ENCODE measurements around the gene OPRM1.

OPRM1 gene

GRCh38 chr6:154276810-154277628 is 238.0 kb downstream of the OPRM1 start:
- no peak for DNase-seq (ENCODE audit: low read depth in 2 of 3, low spot score in 1 of 3)

- DNase-seq (ENCODE audit: low read depth in 2 of 3, low spot score in 1 of 3) = peak in 1 of 3 donors; percentile 14
Observed at GRCh38 chr6:154277629-154278017, 238.6 kb downstream of the OPRM1 start.

- DNase-seq (ENCODE audit: low read depth in 2 of 3, low spot score in 1 of 3) = no peak
Observed at GRCh38 chr6:154280521-154280920, 241.5 kb downstream of the OPRM1 start.

- no peak for DNase-seq (ENCODE audit: low read depth in 2 of 3, low spot score in 1 of 3)
Observed at GRCh38 chr6:154284313-154284853, 245.3 kb downstream of the OPRM1 start.

GRCh38 chr6:154285826-154286225 is 246.8 kb downstream of the OPRM1 start:
- DNase-seq (ENCODE audit: low read depth in 2 of 3, low spot score in 1 of 3) = no peak

- DNase-seq (ENCODE audit: low read depth in 2 of 3, low spot score in 1 of 3) = no peak
Observed at GRCh38 chr6:154289818-154290508, 250.9 kb downstream of the OPRM1 start.

- no peak for DNase-seq (ENCODE audit: low read depth in 2 of 3, low spot score in 1 of 3)
Observed at GRCh38 chr6:154292066-154292465, 253.0 kb downstream of the OPRM1 start.

- no peak for DNase-seq (ENCODE audit: low read depth in 2 of 3, low spot score in 1 of 3)
Observed at GRCh38 chr6:154292855-154293519, 253.9 kb downstream of the OPRM1 start.

GRCh38 chr6:154295733-154296132 is 256.7 kb downstream of the OPRM1 start:
- DNase-seq (ENCODE audit: low read depth in 2 of 3, low spot score in 1 of 3) = no peak
